MM.1S (cell line): ENCODE measurements around the gene SLC26A2.

ENCODE experiments used
- DNase-seq: peaks from one replicate; pipeline ENCODE4 v3.0.0-alpha.2; 2015
- H2AFZ ChIP-seq: fragments of 300-600 bp; sonication (generic); 2 replicates; pipeline ENCODE4 v1.6.0; 2016; ENCODE audit warnings: antibody characterized with exemption, low read length
- H3F3A ChIP-seq: fragments of 300-600 bp; sonication (generic); 2 replicates; pipeline ENCODE4 v1.6.1; 2016; ENCODE audit warnings: mild to moderate bottlenecking, antibody characterized with exemption, low read length, moderate library complexity, mixed read lengths; ENCODE audit not compliant: insufficient read depth
- H3K27ac ChIP-seq: fragments of 300-600 bp; sonication (generic); 2 replicates; pipeline ENCODE4 v1.5.1; 2016; ENCODE audit warnings: mild to moderate bottlenecking, low read length
- H3K27me3 ChIP-seq: fragments of 300-600 bp; sonication (generic); replicated peaks from 2 replicates; pipeline ENCODE4 v1.6.0; 2016; ENCODE audit warnings: low read length; ENCODE audit not compliant: insufficient read depth
- H3K36me3 ChIP-seq: fragments of 300-600 bp; sonication (generic); replicated peaks from 2 replicates; pipeline ENCODE4 v1.6.1; 2016; ENCODE audit warnings: mild to moderate bottlenecking, low read length, mixed read lengths; ENCODE audit not compliant: insufficient read depth
- H3K4me1 ChIP-seq: fragments of 300-600 bp; sonication (generic); 2 replicates; pipeline ENCODE4 v1.6.1; 2016; ENCODE audit warnings: low read length, mixed read lengths
- H3K4me2 ChIP-seq: fragments of 300-600 bp; sonication (generic); 2 replicates; pipeline ENCODE4 v1.6.0; 2016; ENCODE audit warnings: low read depth, low read length
- H3K4me3 ChIP-seq: fragments of 300-600 bp; sonication (generic); 2 replicates; pipeline ENCODE4 v1.5.1; 2016; ENCODE audit warnings: low read length, mixed read lengths
- H3K79me2 ChIP-seq: fragments of 300-600 bp; sonication (generic); 2 replicates; pipeline ENCODE4 v1.6.1; 2016; ENCODE audit warnings: mixed run types, low read length, mixed read lengths
- H3K9ac ChIP-seq: fragments of 300-600 bp; sonication (generic); 2 replicates; pipeline ENCODE4 v1.6.1; 2016; ENCODE audit warnings: low read length, mixed read lengths
- H3K9me2 ChIP-seq: fragments of 300-600 bp; sonication (generic); replicated peaks from 2 replicates; pipeline ENCODE4 v1.6.1; 2016; ENCODE audit warnings: mild to moderate bottlenecking, low read length, mixed read lengths; ENCODE audit not compliant: insufficient read depth
- H3K9me3 ChIP-seq: fragments of 300-600 bp; sonication (generic); replicated peaks from 2 replicates; pipeline ENCODE4 v1.6.1; 2016; ENCODE audit warnings: mild to moderate bottlenecking, low read length, mixed read lengths; ENCODE audit not compliant: insufficient read depth
- H4K20me1 ChIP-seq: fragments of 300-600 bp; sonication (generic); 2 replicates; pipeline ENCODE4 v1.6.1; 2016; ENCODE audit warnings: mild to moderate bottlenecking, low read length, moderate library complexity, mixed read lengths; ENCODE audit not compliant: insufficient read depth
- CTCF ChIP-seq: fragments of 300-600 bp; sonication (generic); IDR thresholded peaks from 2 replicates; pipeline ENCODE4 v1.5.1; 2016; ENCODE audit warnings: antibody characterized with exemption, low read length, mixed read lengths
- EZH2 ChIP-seq: fragments of 300-600 bp; sonication (generic); optimal IDR thresholded peaks from 2 replicates; pipeline ENCODE3; 2017; ENCODE audit warnings: low read depth, mild to moderate bottlenecking, antibody characterized with exemption, low read length, mixed read lengths
- EZH2phosphoT487 ChIP-seq: fragments of 300-600 bp; sonication (generic); IDR thresholded peaks from 2 replicates; pipeline ENCODE4 v1.6.1; 2018; ENCODE audit warnings: antibody characterized with exemption, low read length

SLC26A2 gene

GRCh38 chr5:150022681-150023080 is 62.1 kb downstream of the SLC26A2 start:
- peaks cover 11% of the 10 kb centered on the region; the same call in 1 of the 2 replicates for H3K36me3 ChIP-seq

GRCh38 chr5:150023136-150023535 is 62.6 kb downstream of the SLC26A2 start:
- Histone ChIP-seq H3K4me2 (no peak overlapping the region), H3K27ac (no peak overlapping the region), H3K79me2 (peaks cover 32% of the 10 kb centered on the region)

More at GRCh38 chr5:150022681-150023080, 62.1 kb downstream of the SLC26A2 start:
- Histone ChIP-seq H3K9ac (peak overlapping the region; percentile 33; the same call in 1 of the 2 replicates), H3K4me1 (peaks cover 51% of the 10 kb centered on the region), H3K9me2 (no peaks in the 10 kb centered on the region), H2AFZ (no peak overlapping the region), H3K27ac (peak overlapping the region; percentile 67; the same call in 1 of the 2 replicates), H3K9me3 (no peaks in the 10 kb centered on the region), H3K79me2 (peaks cover 36% of the 10 kb centered on the region), H3K27me3 (no peaks in the 10 kb centered on the region), H3K4me3 (no peak overlapping the region; the same call in 1 of the 2 replicates), H4K20me1 (no peaks in the 10 kb centered on the region), H3F3A (peaks cover 29% of the 10 kb centered on the region), H3K4me2 (peak overlapping the region; percentile 58)
- no peak for DNase-seq
- TF ChIP-seq EZH2, result no peak
- no peak for TF ChIP-seq EZH2phosphoT487
- TF ChIP-seq CTCF, result no peak

GRCh38 chr5:150024346-150024984 is 63.9 kb downstream of the SLC26A2 start:
- H3F3A ChIP-seq, result peaks cover 29% of the 10 kb centered on the region
- no peak overlapping the region for H3K4me2 ChIP-seq
- peaks cover 8% of the 10 kb centered on the region; the same call in 1 of the 2 replicates for H3K36me3 ChIP-seq
- H3K27me3 ChIP-seq, result no peaks in the 10 kb centered on the region
- no peaks in the 10 kb centered on the region for H3K9me2 ChIP-seq
- DNase-seq, result no peak
- no peak overlapping the region for H3K4me3 ChIP-seq
- H4K20me1 ChIP-seq, result no peaks in the 10 kb centered on the region
- no peak for TF ChIP-seq EZH2
- peak; percentile 16; the same call in 1 of the 2 replicates for TF ChIP-seq CTCF
- H3K27ac ChIP-seq, result no peak overlapping the region
- no peak overlapping the region for H3K9ac ChIP-seq
- peaks cover 35% of the 10 kb centered on the region for H3K4me1 ChIP-seq
- H2AFZ ChIP-seq, result no peak overlapping the region
- H3K9me3 ChIP-seq, result no peaks in the 10 kb centered on the region
- peaks cover 28% of the 10 kb centered on the region for H3K79me2 ChIP-seq

More at GRCh38 chr5:150023136-150023535, 62.6 kb downstream of the SLC26A2 start:
- H3F3A ChIP-seq, result peaks cover 29% of the 10 kb centered on the region
- no peak overlapping the region for H3K4me3 ChIP-seq
- H3K27me3 ChIP-seq, result no peaks in the 10 kb centered on the region
- no peaks in the 10 kb centered on the region for H3K9me2 ChIP-seq
- no peaks in the 10 kb centered on the region for H3K9me3 ChIP-seq
- H3K36me3 ChIP-seq, result peaks cover 11% of the 10 kb centered on the region; the same call in 1 of the 2 replicates
- H2AFZ ChIP-seq, result no peak overlapping the region
- no peak overlapping the region for H3K9ac ChIP-seq
- no peak for TF ChIP-seq EZH2
- TF ChIP-seq EZH2phosphoT487, result no peak
- no peak for TF ChIP-seq CTCF
- no peak for DNase-seq
- H3K4me1 ChIP-seq, result peaks cover 48% of the 10 kb centered on the region
- H4K20me1 ChIP-seq, result no peaks in the 10 kb centered on the region
